Stimulated activated CD4-positive, alpha-beta T cell treated with anti-CD3 and anti-CD28 coated beads, Interleukin-12 subunit alpha, Interleukin-12 subunit beta, amount 100 ng/mL, for 24 hours (primary cell): ENCODE data around the gene ATP11A.

Experiments
- DNase-seq, 2 experiments: peaks; one replicate each; pipeline ENCODE4 v3.0.0-alpha.2; 2020; ENCODE audit warnings: low read depth in 2 of 2

ATP11A gene

DNA sequence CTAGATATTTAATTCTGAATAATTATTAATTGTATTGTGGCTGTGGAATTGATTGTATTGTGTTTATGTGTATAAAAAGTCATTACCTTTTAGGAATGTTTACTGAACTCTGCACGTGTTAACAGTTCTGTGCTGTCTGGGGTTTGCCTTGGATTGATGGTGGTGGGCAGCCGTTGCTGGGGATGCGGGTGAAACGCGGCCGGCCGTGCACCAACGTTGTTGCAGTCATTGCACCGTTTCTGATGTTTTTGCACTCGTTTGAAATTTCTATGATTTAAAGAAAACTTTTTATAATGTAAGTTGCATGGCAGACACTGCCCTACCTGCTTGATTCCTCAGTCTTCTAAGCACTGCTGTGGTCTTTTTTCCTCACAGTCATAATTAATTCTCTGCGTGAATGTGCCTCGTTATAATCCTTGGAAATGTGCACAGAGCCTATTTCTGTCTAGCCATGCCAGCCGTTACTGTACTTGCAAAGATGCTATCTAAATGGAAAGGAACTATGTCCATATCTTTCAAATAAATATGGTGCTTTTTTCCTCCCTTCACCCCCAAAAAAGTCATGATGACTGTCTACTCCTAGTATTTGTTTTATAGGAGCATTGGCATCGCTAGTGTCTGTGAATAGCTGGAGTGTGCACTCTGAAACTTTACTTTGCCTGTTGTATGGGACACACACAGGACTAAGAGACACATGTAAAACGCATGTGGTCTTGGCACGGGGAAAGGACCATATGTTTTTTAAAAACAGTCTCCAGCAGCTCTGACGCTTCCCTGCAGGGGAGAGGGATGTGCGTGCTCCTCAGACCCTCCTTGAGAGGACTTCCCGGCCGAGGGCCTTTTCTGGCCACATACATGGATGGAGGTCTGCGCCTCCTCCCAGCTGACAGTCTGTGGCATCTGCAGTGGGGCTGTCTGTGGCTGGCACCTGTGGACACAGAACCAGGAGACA lies 238.5 kb downstream of the ATP11A start:
- no peak for DNase-seq

DNA sequence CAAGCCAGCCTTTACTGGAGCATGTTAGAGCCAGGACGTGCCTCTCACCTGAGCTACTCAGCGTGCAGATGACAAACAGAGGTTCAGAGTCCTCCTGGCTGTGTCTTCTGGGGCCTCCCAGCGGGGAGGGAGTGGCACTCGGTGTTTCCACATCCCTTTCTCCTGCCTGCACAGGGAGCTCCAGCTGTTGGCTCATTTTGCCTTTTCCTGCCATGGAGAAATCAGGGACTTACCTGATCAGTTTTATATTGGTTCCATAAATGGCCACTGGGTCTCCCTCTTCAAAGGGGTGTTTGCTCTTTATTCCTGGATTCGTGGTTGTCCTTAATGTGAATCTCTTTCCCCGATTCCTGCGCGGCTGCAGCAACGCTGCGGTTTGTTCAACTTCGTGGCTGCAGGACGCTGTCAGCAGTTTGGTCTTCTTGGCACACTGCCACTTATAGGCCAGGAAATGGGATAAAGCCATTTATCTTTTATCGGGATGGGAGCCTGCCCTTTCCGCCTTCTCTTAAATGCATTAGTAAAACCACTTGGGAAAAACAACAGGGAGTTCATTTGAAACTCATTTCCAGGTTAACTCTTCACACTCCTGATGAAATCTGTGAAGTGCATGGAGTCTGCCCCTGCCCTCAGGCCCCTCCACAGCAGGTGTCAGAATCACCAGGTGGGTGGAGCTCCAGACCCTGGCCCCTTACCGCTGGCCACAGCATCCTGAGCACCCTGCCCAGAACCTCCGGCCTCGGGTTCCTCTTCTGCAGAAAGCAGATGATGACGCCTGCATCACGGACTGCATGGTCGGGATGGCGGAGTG lies 239.3 kb downstream of the ATP11A start:
- DNase-seq = no peak

DNA sequence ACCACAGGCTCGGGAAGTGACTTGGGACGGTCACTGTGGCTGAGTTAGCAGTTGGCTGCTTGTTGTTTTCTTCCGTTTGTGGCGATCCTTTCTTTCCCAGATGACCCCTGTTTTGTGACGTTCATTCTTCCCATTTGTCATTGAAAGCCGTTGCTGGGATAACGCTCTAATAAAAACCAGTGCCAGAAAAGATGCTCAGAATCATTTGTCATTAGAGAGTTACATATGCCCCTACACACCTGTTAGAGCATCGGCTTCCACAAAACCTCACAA lies 239.9 kb downstream of the ATP11A start:
- DNase-seq = no peak

- no peak for DNase-seq
Observed at GRCh38 chr13:112930192-112930591, 240.4 kb downstream of the ATP11A start.

- no peak for DNase-seq
Observed at GRCh38 chr13:112931028-112931934, 241.4 kb downstream of the ATP11A start.

GRCh38 chr13:112932971-112933370 lies 243.1 kb downstream of the ATP11A start:
- no peak for DNase-seq

DNA sequence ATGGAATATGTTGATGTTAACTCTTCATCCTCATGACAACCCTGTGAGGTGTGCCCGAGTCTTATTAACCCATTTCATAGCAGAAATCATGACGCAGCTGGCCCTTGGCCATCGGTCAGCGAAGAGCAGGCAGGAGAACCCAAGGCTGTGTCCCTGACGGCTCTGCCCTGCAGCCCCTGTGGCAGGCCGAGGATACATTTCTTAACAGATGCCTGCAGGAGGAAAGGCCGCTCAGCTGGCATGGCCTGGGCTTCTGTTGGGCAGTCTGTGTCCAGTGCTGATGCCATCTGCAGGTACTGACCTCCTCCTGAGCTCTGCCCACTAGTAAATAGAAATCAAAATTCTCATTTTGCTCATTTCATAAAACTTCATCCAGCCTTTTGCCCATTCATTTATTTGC lies 243.8 kb downstream of the ATP11A start:
- no peak for DNase-seq

- DNase-seq = no peak
Observed at GRCh38 chr13:112934078-112934477, 244.2 kb downstream of the ATP11A start.
